Measurements from ENCODE around the gene USH2A.

Gene USH2A

DNA sequence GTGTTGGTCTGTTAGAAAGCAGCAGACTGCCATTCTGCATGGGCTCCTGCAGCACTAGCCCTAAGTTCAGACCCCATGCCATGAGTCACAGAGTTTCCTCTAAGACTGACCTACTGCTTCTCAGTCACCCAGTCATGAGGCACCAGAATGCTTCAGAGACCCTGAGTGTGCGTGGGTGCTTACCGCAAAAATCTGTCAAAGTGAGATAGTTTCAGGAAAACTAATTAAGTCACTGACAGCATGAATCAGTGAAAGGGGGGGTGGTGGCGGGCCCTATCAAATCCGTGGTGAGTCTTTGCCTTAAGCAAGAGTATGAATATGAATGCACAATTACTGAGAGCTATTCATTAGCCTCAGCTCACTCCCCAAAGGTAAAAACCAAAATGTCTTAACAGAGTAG lies 758.0 kb downstream of the USH2A start:
- DNase-seq, result no peak

GRCh38 chr1:215661033-215661432 lies 762.2 kb downstream of the USH2A start:
- no peak for DNase-seq

DNA sequence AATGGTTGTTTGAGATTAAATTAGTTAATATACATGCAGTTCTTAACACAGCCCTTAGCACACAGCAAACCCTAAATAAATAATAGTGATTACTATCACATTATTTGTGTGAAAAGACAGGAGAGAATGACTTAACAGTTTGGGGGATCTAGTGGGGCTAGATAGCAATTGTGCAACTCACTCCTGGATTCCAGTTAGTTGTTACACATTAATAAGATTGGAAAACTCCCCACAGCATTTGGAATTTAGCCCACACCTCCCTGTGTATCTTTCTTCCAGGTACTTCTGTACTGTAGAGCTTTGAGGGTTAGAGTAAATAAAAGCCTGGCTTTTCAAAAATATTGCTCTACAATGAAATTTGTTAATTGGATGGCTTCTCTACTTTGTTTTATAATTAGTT lies 763.0 kb downstream of the USH2A start:
- no peak for DNase-seq

DNA sequence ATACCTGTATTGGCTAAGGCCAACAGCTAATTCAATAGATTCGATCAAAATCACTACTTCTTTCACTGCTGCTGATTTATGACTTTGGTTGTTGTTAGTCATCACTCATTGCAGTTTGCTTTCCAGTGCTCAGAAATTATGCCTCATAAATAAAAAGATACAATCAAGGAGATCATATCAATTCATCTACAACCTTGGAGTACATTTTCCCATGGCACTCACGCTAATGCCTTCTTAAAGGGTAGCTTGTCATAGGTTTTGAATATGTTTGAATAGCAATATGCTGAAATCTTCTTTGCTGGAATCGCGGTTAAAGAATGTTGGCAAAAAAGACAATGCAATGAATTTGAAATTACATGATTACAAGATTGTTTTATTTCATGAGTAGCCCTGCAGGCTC lies 766.2 kb downstream of the USH2A start:
- DNase-seq, result no peak

DNA sequence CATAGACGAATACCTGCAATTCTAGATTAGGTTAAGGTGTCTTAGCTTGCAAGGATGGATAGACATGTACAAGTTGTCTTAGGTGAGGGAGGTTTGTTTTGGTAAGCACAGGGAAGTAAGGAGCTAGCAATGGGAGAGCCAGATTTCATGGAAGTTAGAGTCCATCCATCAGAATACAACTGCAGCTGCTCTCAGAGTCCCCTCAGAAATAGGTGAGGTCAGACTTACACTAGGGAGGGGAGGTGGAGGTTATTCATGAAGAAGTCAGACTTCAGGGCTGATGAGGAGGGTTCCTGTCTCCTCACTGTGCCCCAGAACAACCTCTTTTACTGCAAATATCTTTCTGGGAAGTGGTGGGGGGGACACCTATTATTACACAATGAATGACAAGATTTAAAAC lies 770.9 kb downstream of the USH2A start:
- no peak for DNase-seq

DNA sequence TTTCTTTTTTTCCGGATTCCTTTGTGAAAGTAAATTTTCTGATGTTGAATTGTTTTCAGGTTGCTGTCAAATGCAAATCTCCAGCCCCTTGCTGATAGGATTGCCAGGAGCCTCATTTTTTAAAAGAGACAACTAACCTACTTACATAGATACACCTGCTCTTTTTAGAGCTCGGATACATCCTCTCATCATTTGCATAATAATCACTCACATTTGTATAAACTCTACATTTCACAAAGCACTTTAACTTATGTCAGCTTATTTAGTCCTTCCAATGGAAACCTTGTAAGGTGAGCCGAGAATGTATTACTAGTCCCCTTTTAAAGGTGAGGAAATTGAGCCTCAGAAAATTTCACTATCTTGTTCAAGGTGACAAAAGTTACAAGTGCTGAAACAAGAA lies 771.4 kb downstream of the USH2A start:
- no peak for DNase-seq

DNA sequence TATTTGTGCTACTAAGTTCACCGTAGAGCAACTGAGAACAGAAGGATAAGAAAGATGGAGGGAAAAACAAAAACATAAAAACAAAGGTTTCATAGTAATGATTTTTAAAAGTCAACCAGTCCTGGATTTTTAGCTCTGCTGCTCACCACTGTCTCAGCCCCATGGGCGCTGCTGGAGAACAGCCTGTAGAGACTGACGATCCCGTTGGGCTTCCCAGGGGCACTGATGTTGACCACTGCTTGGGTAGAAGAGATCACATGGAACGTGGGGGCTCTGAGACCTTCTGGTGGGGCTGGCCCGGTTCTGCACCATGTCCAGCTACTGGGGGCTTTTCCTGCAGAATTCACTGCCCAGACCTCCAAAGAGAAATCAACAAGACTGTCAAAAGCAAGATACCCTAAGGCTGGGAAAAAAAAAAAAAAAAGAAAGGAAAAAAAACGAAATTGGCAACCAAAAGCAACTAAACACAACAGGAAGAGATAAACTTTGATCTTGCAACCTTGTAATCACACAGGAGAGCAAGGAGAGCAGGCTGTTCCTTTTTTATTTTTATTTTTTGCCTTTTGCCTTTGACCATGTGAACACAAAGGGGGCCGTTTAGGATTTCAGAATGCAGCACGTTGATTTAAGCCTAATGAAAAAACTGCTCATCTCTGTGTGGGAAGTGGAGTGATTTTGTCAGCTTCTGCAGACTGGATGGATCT lies 772.6 kb downstream of the USH2A start:
- DNase-seq, result no peak

DNA sequence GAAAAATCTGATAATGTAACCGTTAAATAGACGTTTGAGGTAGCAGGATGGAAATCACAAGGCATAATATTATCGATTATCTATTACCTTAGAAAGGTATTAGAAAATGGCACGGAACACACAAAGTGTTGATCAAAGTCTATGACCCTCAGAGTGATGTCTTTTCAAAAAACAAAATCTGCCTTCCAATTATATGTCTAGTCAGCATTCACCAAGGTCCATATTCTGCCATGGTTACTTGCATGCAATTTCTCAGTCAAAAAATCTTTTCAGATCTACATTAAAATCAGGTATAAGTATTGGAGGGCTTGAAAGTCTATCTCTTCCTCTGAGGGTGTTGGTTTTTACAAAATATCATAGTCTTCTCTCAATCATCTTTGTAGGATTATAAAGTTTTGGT lies 774.3 kb downstream of the USH2A start:
- no peak for DNase-seq

DNA sequence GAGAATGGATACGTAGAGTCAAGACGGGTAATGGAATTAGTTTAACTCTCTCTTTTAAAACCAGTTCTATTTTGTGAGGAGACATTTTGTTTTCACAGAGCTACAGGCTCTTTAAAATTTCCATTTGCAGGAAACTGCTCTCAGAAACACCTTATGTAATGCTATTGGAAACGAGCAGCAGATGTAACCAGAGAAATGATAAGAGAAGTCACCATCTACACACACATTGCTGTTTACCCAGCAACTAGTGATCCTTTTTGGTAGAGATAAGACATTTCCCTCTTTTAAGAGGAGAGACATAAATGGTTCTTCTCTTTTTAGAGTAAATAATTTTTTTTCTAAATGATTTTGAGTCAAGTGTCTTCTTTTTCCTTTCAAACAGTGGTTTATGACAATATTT lies 775.5 kb downstream of the USH2A start:
- no peak for DNase-seq

- no peak for DNase-seq
Measured at GRCh38 chr1:215645861-215646260, 777.4 kb downstream of the USH2A start.

GRCh38 chr1:215645182-215645581 lies 778.1 kb downstream of the USH2A start:
- DNase-seq, result no peak

GRCh38 chr1:215643592-215644321 lies 779.5 kb downstream of the USH2A start:
- DNase-seq, result no peak

- DNase-seq, result no peak
Measured at GRCh38 chr1:215640429-215641148, 782.7 kb downstream of the USH2A start.

DNA sequence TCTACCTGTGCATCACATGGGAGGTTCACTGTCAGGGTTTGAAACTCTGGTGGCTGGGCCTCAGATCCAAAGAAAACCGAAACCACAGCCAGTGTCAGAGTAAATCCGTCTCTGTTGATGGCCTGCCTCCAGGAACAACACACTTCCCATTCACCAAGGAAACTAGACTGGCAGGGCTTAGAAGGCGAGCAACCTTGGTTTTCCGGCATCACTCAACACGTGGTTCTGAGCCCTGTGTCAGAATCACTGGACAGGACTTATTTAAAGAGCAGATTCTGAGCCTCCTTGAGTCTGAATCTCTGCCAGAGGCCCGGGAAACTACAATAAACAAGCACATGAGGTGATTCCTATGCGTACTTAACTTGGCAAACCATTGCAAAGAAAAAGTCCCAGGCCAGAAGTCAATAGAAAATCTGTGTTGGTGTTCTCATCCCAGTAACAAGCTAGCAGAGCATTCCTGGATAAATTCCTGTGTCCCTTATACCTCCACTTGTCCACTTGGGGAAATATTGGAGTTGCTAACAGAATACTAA lies 786.1 kb downstream of the USH2A start:
- no peak for DNase-seq

GRCh38 chr1:215636258-215636965 lies 786.8 kb downstream of the USH2A start:
- DNase-seq, result no peak

- DNase-seq, result no peak
Measured at GRCh38 chr1:215635827-215636226, 787.4 kb downstream of the USH2A start.

DNA sequence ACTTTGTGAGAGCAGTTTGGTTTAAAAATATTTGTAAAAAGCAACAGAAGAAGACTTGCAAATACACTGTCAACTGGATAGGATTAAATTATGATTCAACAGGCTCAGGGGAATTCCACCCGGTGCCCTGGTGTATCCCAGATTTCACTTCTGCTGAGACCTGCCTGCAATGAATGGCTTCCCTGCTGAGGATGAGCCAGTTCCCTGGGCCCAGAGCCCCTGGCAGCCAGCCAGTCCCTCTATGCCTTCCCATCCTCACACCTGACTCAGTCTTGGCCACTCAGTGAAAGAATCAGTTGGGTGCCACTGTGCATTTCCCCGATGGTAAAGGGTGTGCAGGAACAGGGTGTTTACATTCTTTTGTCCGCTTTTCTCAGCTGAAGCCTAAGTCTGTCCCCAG lies 791.8 kb downstream of the USH2A start:
- DNase-seq, result no peak

DNA sequence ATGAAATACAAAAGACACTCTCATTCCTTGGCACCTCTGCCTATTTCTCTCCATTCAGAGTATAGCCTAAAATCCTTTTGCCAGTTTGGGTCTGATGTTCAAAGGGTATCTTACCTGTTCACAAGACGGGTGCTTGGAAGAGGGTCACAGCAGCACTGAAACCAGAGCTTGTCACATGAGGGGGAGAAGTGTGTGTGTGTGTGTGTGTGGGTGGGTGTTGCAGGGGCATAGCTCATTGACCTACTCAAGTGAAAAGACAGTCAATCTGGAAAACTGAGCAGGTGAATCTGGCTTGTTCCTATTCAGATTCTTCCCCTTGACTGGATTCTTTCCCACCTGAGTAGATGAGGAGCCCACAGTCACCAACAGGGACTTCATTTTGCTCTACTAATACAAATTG lies 792.2 kb downstream of the USH2A start:
- DNase-seq, result no peak

DNA sequence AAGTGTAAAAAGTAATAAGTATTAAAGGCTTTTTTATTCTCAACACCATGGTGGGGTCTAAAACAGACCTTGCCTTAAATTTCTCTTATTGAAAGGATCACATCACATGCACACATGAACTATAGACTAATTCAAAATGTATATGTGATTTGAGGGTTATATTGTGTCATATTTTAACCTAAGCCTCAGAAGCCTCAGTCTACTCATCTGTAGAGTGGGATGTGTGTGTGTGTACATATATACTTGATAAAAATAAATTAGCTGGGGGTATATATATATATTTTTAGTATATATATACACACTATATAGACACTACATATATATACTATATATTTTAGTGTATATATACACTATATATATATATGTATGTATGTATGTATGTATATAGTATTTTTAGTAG lies 797.3 kb downstream of the USH2A start:
- DNase-seq, result no peak

- DNase-seq, result no peak
Measured at GRCh38 chr1:215623162-215623561, 800.1 kb downstream of the USH2A start.

DNA sequence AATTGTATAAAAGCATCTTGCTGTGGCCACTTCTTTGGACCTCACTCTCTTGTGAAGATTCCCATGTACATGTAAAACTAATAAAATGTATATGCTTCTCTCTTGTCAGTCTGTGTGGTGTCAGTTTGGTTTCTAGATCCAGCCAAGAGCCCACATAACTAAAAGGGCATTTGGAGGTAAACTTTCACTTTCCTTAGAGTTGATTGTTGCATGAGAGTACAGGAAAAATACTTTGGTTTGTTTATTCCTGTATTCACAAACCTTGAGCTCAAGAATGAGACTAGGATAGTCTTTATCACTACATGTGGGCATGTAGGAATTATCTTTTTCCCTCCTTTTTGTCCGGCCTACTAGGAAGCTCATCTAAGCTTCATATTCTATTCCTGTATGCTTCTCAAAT lies 805.3 kb downstream of the USH2A start:
- DNase-seq, result no peak

- no peak for DNase-seq
Measured at GRCh38 chr1:215612391-215612790, 810.9 kb downstream of the USH2A start.

DNA sequence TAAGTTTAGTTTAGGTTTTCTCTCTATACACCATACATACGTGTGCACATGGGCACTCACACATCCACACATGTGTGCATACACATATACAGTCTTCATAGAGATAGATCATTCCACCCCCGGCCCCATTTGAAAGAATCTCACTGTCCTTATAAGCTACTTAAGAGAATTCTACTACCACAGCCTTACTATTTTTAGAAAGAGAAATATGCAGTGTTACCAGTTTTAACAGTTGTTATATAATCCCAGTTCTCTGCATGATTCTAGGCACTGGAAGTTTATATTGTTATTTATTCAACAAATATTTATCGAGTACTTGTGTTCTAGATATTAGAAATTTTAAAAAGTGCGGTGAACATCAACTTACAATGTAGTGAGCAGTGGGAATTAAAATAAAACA lies 814.6 kb downstream of the USH2A start:
- DNase-seq, result no peak

Measured in activated effector memory CD4-positive, alpha-beta T cell treated with anti-CD3 and anti-CD28 coated beads, Interleukin-2, amount 50 U/mL, for 16 hours (primary cell).